Hematopoietic multipotent progenitor cell treated with erythropoietin and hydrocortisone succinate and interleukin-3 and kit ligand, for 15 days (in vitro differentiated cells): ENCODE data around the gene KRT4.

Source experiments
- DNase-seq: peaks from one replicate; pipeline ENCODE4 v3.0.0-alpha.2; 2015; ENCODE audit warnings: low spot score

The KRT4 gene

GRCh38 chr12:52821826-52822660 is 8.1 kb upstream of the KRT4 start:
- no peak for DNase-seq

DNA sequence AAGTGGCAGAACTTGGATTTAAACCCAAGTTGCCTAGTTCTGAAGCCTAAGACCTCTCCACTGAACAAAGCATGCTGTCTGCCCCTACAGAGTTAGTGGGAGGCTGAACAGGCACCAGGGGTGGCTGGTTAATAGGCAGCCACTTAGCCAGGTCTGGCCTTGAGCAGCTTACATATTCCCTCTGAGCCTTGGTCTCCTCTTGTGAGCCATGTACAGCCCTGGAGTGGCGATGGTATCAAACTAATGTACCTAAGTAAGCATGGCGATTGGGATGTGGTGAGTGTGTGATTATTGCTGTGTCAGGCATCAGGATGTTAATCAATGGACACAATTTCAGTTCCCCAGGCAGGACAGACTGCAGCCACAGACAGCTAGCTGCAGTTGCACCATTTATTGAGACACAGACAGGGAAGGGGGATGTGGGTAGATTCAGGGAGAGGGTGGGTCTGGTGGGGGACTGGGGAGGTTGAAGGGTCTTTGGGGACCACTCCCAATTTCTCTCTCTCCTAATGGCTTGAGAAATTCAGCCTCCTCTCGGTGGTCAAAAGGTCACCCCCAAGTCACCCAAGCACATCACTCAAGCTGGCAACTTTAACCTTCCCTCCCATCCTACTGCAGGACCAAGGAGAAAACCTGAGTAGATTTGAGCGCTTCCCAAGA is 7.3 kb upstream of the KRT4 start:
- DNase-seq: no peak

DNA sequence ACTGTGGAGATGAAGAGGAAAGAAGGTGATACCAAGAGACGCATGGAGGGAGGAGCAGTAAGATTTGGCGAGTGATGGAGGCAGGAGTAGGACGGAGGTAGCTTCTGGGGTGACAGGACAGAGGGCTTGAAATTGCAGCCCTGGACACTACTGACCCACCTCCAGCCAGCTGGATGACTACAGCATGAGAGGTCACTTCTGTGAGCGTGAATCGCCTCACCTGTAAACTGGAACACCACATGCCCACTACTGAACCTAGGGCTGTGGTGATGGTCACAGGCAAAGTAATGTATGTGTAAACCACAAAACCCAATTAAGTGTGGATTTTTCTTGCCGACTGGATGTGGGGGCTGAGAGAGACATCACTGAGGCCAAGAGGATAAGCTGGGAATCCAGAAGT is 6.6 kb upstream of the KRT4 start:
- DNase-seq: no peak

DNA sequence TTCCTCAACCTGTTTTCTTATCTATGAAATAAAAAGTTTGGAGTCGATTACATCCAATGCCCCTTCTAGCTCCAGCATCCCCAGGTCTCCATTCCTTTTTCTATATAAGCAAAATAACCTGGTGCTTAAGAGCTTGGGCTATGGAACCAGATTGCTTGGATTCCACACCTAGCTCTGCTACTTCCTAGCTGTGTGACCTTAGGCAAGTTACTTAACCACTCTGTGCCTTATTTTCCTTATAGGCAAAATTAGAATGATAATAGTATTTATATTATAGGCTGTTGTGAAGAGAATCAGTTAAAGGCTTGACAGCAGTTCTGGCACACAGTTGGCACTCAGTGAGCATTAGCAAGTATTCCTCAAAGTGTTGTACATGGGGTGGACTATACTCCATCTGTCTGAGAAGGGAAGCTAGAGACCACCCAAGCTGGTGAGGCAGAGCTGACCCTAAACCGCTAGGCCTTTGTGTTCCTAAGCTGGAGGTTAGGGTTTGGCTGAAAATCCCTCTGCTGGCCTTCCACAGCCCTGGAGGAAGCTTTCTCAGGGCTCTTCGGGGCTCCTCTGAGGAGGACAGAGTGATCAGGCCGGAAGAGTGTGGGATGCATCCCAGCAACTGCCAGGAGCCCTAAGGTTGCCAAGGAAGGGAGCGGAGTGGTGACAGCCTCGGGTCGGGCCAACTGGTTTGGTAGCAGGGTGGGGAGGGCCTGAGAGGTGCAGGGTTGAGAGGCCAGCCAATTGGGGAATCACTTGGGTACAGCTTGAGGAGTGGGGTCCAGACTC is 6.0 kb upstream of the KRT4 start:
- DNase-seq: no peak

DNA sequence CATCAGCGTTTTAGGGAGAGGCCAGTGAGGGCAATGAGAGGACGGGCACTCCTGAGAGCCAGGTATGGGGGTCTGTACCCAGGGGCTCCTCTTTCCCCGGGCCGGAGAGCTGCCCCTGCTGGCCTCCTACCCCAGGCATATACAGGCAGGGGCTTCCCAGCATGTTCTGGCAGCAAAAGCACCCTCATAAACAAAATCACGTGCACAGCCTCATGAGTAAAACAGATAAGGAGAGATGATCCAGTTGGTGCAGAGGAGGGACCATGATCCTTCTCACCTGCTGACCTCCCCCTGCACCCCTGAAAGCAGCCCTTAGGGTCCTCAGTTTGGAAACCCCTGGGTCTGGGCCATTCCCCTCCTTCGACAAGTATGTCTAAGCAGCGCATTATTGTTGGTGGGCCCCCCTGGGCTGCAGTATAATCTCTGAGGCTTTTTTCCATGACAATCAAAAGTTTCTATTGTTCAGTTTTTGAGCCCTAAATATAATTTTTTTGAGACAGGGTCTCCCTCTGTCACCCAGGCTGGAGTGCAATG is 5.0 kb upstream of the KRT4 start:
- no peak for DNase-seq

DNA sequence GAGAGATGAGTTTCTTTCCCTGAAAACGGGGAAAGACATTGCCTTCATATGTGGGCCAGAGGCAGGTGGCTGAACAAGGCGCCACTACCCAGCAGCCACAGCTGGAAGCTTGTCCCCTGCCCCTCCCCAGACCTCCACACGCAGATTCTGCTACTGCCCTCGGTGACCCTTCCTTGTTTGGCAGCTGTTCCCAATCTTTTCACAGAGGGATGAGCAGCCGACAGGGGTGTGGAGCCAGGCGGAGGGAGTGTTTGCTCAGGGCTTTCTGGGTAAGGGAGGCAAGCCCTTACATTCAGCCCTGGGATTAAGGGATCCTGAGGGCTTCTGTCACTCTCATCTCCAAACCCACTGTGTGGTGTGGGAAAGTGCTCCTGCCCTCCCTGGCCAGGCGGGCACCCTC is 4.5 kb upstream of the KRT4 start:
- no peak for DNase-seq

- no peak for DNase-seq
Measured at GRCh38 chr12:52817699-52818238, 3.9 kb upstream of the KRT4 start.

GRCh38 chr12:52817003-52817698 is 3.2 kb upstream of the KRT4 start:
- DNase-seq: no peak

DNA sequence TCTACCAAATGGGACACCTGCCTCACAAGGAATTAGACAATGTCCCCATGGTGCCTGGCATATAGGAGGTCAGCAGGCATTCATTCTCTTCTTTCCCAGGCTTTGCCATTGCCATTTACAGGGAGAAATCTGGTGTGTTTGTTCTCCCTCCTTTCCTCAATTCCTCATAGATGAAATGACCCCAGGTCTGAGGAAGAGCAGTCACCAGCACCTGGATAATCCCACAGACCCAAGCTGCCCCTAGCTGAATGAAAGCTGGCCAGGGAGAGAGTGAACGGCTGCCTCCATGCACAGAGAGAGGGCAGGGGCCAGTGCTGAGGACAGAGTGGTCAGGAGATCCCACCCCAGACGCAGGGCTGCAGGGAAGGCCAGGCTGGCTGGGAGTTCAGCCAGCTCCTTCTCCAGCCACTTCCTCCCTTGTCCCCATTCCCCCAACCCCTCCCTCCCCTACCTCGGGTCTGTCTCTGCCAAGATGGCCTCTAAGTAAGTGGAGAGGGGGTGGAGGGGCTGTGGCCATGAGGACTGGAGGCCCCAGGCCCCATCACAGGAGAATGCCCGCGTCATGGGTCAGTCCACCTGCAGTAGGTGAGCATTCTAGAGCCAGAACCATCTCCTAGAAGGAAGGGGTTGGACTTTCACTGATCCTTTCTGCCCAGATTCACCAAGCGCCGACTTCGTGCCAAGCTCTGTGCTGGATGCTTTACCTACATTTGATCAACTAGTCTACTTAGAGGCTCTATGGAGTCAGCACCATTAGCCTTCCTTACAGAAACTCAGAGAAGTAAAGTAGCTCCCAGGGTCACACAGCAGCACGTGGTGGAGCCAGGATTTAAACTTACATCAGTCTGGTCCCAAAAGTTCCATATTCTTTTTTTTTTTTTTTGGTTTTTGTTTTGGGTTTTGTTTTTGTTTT is 2.0 kb upstream of the KRT4 start:
- no peak for DNase-seq

DNA sequence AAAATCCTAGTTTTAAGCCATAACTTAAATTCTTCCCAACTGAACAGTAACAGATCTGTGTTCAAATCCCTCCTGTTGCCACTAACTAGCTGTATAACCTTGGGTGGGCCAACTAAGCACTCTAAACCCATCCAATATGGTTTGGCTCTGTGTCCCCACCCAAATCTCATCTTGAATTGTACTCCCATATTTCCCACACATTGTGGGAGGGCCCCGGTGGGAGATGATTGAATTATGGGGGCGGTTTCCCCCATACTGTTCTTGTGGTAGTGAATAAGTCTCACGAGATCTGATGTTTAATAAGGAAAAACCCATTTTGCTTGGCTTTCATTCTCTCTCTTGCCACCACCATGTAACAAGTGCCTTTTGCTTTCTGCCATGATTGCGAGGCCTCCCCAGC is 1.2 kb upstream of the KRT4 start:
- no peak for DNase-seq

GRCh38 chr12:52814710-52815155 is 817 bp upstream of the KRT4 start:
- DNase-seq: no peak

DNA sequence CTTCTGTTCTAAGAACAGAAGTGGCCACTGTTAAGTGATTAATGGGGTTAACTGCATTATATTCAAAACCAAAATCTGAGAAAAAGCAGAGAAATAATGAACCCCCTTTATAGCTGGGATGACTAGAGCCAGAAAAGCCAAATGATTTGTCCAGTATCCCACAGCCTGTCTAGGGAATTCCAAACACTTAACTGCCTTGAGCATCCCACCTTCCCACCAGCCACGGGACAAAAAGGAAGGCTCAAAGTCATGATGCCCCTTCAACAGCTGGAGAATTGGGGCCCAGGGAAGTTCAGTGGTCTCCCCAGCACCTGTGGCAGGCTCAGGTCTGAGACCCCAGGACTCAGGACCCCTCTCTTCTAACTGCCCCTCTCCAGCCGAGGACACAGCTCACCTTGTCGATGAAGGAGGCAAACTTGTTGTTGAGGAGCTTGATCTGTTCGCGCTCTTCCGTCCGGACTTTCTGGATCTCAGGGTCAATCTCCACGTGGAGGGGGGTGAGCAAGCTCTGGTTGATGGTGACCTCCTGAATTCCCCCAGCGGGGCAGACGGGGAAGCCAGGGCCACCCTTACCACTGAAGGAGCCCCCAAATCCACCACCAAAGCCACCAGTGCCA is 605 bp downstream of the KRT4 start:
- DNase-seq: no peak

DNA sequence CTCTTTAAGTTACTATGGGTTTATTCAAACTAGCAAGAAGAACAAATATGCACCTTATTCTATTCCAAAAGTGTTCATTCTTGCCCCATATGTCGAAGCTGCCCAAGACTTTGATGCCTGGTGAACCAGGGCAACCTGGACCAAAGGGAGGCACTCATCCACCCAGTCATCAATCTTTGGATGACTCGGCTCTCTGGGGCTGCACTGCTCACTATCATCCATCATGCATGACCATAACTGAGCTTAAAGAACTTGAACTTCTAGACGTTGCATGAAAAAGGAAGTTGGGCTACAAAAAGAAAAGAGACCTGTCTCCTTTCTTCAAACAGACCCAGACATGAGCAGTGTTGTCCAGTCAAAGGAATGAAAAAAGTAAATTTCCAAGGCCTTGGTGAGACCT is 1.2 kb downstream of the KRT4 start:
- DNase-seq: no peak

GRCh38 chr12:52812073-52812400 is 1.9 kb downstream of the KRT4 start:
- no peak for DNase-seq

DNA sequence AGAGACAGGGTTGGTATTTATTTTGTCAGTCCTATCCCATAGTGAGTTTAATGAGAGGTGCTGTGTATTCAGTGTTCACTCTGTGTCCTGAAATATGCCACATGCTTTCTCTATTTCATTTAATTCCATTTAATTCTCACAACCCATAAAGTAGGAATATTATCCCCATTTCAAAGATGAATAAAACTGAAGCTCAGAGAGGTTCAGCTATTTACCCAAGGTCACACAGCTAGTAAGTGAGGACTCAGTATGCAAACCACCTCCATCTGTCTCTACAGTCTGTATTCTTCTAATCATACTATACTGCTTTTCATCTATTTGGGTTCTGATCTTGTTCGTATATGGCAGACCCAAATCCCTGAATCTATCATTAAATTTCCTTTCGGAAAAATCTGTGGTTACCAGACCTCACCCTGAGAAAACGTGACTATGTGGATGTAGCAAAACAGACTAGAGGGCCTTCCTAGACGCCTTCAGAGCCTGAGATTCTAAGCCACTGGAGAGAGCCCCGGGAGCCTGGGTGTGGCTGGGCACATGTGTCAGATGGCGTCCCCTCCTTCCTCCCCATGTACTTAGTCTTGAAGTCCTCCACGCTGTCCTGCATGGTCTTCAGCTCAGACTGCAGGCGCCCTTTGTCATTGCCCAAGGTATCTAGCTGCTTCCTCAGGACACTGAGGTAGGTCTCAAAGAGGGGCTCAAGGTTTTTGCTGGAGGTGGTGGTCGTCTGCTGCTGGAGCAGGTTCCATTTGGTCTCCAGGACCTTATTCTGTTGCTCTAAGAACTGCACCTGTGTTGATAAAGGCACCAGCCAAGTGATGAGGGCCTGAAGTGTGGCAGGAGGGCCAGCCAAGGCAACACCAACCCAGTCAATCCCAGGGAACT is 2.5 kb downstream of the KRT4 start:
- DNase-seq: no peak

DNA sequence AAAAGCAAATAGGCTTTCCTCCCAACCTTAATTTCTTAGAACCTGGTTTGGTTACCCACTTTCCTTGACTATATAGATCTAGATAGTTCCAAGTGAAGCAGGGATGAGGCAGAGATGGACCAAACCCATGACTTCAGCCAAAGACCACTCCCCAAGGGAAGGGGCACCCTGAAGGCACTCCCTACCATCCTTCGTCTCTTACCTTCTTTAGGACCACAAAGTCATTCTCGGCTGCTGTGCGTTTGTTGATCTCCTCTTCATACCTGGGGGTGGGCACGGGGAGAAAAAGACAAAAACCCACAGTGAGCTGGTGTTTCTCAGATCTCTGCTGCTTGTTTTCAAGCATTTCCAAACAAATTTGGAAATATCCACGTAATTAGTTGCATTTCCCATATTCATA is 3.4 kb downstream of the KRT4 start:
- no peak for DNase-seq

DNA sequence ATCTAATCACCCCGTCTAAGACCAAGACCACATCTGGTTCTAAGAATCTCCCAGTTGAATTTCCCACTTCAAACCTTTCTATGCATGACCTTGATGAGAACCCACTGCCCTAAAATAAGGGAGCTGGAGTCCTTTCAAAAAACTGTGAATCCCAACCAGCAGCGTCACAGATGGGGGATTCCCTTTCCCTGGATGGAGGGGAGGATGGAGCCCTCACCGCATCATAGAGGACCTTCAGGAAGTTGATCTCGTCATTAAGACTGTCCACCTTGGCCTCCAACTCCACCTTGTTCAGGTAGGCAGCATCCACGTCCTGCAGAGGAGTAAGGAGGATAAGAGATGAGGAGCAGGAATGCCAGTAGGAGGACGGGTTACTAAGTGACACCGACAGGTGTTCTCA is 4.8 kb downstream of the KRT4 start:
- DNase-seq: no peak

DNA sequence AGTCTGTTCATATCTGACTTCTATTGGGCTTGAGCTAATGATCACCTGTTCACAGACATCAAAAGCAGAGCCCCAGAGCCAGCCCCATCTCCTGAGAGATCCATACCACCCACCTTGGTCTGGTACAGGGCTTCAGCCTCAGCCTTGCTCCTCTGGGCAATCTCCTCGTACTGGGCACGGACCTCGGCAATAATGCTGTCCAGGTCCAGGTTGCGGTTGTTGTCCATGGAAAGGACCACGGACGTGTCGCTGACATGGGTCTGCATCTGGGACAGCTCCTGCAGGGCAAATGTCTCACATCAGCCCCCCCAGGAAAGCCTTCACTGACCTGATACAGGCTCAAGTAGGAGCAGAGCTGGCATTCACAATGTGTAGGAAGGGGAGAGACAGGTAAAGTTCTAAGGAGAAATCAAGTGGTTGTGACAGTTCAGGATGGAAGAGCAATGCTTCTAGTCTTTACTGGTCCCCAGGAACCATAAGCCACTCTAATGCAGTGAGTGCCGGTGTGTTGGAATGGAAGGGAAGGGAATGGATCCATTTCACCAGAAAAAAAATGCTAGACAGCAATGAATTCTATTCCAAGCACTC is 5.2 kb downstream of the KRT4 start:
- no peak for DNase-seq
